GM19452 (cell line): ENCODE measurements around the gene DISC1.

Source experiments
- ATAC-seq: cut with Tn5 transposase; IDR thresholded peaks from one replicate; pipeline ENCODE4 v1.9.1; 2021; ENCODE audit not compliant: unreplicated experiment

Gene DISC1

DNA sequence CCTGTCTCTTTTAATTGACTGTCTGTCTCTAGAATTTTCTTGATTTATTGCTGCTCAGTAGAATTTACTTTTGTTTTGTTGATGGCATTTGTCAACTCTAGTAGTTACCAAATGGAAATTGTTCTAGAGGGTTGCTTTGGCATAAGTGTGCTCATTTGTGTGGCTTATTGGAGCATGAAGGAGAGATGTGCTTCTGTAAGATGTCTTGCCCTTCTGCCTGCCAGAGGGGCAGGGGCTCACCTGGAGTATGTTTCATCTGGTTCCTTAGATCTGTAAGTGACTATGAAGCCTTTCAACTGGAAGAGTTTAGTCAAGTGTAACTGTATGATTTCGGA is 345.5 kb downstream of the DISC1 start:
- no peak for ATAC-seq

- ATAC-seq, result no peak
Measured at GRCh38 chr1:231973830-231974229, 347.2 kb downstream of the DISC1 start.

- no peak for ATAC-seq
Measured at GRCh38 chr1:231976231-231976630, 349.6 kb downstream of the DISC1 start.

DNA sequence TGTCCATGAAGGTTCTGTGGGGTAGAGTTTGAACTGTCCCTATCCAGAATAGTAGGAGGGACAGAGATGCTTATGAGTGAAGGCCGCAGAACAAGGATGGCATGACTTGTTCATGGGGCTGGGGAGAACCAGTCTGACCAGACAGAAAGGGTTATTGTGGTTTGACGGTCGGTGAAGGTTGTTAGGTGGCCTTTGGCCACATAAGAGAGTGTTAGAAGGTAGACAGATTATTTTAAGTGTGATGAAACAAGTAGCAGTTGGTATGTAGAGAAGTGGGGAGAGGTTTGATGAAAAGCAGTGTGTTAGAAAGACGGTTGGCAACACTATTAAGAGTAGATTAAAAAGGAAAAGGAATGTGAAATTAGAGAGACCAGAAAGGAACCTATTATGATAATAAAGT is 355.1 kb downstream of the DISC1 start:
- ATAC-seq, result no peak

DNA sequence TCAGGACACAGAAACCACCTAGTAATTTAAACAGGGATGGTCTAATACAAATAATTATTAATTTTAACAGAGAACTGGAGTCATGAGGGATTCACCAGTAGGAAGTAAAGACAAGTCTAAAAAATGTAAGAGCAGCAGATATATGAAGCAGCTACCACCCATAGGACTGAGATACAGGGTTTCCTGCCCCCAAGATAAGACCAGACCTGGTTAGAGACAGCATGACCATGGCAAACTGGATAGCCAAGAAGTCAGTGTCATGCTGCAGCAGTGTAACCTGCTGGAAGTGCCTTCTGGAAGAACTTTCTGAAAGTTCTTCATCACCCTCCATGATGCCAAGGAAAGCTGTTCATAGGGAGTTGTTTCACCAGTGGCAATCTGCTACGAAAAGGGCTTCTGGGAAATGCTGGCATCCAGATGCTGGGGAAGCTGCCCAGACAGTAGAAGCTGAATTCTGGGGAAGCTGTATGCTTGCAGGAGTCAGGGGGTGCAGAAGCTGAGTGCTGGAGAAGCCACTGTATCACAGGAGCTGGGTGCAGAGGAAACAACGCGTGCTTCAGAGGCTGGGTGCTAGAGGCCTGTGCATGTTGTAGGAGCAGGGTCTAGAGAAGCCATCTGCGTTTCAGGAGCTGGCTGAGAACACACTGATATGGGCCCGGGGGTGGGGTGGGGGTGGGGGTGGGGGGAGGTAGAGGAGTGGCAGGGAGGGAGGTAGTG is 356.4 kb downstream of the DISC1 start:
- ATAC-seq, result no peak

GRCh38 chr1:231983588-231984193 is 357.1 kb downstream of the DISC1 start:
- ATAC-seq, result no peak

GRCh38 chr1:231985296-231986023 is 358.9 kb downstream of the DISC1 start:
- no peak for ATAC-seq

DNA sequence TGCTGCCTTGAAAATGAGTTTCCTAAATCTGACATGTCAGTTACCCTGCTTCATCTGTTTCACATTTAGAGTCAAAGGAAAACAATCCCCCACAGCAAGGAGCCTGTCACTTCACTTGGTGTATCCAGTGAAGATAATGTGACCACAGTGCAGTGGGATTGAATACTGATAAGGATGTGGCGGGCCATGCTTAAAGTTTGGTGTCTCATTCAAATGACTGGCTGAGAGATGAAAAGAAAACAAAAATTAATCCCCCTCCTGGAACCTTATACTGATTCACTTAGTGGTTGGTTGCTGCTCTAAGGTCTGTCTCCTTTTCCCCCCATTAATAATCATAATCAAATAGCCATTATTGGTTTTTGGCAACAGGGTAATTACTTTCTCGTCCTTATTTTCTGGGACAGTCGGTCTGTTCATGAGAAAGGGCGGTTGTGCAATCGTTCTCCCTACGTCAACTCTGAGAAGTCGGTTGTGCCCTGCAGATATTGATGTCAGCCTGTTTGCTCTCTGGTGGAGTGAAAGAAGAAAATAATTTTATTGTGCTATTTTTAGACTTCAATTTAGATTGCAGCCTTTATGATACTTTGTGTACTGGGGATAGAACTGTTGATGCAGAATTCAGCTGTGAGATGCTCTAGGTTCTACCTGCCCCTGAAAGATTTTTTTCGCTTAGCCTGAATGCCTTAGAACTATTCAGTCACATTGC is 360.2 kb downstream of the DISC1 start:
- no peak for ATAC-seq

DNA sequence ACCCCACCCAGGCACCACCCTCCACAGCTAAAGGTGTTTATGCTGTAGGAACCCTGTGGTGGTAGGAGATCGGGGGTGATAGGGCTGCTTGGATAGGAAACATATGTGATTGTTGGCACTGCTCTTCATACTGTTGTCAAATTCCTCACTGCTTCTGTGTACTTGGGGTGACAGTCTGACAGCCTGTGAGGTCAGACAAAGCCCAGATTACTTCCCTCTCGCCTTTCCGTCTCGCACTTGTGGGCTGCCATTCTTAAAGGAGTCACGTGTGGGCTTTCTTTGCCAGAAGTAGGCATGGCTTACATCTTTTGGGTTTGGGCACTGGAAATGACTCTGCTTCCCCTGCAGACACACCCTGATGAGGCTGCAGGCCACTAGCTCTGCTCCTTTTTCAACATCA is 363.8 kb downstream of the DISC1 start:
- ATAC-seq, result no peak

DNA sequence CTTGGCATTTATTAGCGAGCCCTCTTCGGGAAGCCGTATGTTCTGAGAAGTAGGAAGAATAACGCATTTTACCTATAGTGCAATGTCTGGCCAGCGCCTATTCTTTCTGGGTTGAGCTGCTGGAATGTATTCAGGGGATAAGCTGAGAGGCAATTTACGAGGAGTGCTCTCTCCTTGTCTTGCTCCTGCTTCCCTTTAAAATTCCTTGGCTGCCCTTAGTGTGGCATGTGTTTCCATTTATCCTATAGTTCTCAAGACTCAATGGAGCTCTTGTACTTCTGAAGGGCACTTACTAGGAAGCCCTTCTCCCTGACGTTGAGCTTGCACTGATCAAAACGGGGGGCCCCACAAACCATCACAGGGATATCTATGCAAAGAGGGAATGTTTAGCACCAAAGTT is 364.6 kb downstream of the DISC1 start:
- no peak for ATAC-seq

DNA sequence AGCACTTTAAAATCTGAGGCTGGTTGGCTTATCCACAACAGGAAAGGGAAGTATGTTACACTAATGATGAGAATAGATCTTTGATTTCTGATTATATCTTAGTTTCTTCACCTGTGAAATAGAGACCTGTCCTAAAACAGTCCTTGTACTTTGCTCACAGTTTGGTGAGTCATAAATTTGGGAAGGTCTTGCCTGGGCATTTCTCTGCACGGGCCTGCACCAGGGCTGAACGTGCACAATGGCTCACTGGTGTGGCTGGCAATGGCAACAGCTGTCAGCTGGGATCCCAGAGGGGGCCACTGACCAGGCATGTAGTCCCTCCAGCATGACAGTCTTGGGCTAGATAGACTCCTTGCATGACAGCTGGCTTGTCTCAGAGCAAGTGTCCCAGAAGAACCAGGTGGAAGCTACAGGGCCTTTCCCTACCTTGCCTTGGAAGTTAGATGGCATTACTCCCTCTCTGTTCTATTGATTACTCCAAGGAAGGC is 367.4 kb downstream of the DISC1 start:
- ATAC-seq, result no peak

GRCh38 chr1:231998791-231999190 is 372.2 kb downstream of the DISC1 start:
- ATAC-seq, result no peak

DNA sequence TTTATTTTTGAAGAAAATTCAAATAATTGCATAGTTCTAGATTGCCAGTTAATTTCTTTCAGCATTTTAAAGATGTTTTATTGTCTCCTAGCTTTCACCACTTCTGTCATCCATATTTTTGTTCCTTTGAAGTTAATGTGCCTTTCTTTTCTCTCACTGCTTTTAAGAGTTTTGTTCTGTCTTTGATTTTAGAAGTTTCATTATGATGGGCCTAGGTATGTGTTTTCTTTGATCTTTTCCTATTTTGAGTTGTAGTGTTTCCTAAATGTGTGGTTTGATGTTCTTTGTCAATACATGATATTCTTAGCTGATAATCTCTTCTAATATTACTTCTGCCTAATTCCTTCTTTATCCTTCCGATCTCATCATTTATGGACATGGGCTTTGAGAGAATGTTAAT is 378.7 kb downstream of the DISC1 start:
- ATAC-seq, result no peak

DNA sequence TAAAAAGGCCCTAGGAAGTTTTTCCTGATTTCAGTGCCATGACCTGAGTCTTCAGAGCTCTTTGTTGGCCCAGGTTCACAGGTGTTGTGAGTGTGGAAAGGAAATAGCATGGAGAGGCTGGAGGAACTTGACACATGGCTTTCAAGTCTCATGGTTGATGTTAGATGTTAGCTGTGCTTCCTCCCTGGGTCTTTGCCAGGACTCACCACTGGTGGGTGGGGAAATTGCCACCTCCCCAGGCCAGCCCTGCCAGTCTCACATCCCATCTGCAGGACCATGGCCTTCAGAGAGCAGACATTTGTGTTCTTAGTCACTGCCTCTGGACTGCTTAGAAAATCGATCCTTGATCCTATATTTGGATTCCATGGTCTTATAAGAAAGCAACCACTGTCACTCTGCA is 383.2 kb downstream of the DISC1 start:
- no peak for ATAC-seq

GRCh38 chr1:232011961-232012360 is 385.4 kb downstream of the DISC1 start:
- no peak for ATAC-seq

- no peak for ATAC-seq
Measured at GRCh38 chr1:232012773-232013386, 386.3 kb downstream of the DISC1 start.

GRCh38 chr1:232014941-232015340 is 388.4 kb downstream of the DISC1 start:
- ATAC-seq, result no peak

- ATAC-seq, result no peak
Measured at GRCh38 chr1:232016616-232017015, 390.0 kb downstream of the DISC1 start.

DNA sequence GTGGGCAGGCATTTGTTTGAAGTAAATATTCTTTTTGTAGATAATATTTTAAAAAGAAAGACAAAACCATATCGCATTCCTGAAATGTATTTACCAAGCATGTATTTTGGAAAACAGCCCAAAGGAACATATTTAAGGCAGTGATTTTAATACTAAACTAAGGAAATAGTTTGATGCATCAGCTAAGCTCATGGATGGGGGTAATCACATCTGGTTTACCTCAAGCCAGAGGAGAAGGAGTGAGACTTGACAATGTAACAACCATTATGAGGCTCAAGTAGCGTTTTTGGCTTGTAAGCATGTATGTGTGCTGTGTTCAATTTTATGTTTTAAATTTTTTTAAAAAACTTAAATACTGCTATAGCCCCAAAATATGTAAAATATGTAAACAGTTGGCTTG is 390.5 kb downstream of the DISC1 start:
- ATAC-seq, result no peak

DNA sequence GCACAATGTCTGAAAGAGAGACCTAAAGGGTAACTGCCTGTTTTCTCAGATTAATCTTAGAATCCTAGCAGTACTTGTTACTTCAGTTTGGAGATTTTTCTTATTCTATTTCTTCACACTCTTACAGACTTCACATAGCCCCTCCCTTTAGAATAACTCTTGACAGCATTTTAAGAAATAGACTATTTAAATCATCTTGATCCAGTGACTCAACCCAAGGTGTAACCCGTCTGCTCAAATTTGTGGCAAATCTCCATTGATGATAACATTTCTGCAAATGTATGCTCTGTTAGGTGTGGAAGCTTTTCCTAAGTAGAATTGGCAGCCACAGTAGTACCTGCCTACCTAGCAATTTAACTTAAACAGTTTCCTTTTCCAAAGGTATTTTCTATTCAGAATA is 391.2 kb downstream of the DISC1 start:
- ATAC-seq, result no peak
